GM13976 (cell line): Measurements from ENCODE around the gene ADPRS.

Experiments used
- DNase-seq: peaks from one replicate; pipeline ENCODE4 v3.0.0; 2012; ENCODE audit warnings: low spot score
- CTCF ChIP-seq: IDR thresholded peaks from 2 replicates; pipeline ENCODE4 v1.5.1; 2012; ENCODE audit warnings: borderline replicate concordance, mild to moderate bottlenecking; ENCODE audit not compliant: insufficient read depth; ENCODE audit errors: extremely low read depth, missing control alignments, control extremely low read depth
- in situ Hi-C: fragments of 300-500 bp; cut with MboI; formaldehyde crosslinking; loops from one replicate; pipeline ENCODE4 v1.12.0; 2022; ENCODE audit warnings: low sequenced_read_pairs, mixed read lengths, inconsistent platforms; ENCODE audit not compliant: unreplicated experiment

The ADPRS gene

GRCh38 chr1:36122062-36123030, 33.7 kb downstream of the ADPRS start:
- no peak for TF ChIP-seq CTCF
- in situ Hi-C loops: no loop called here
- DNase-seq: no peak

- TF ChIP-seq CTCF: no peak
- peak; percentile 75 for DNase-seq
- in situ Hi-C loops: no loop called here
Measured at GRCh38 chr1:36123356-36123755, 34.7 kb downstream of the ADPRS start.

GRCh38 chr1:36124404-36125128, 35.9 kb downstream of the ADPRS start:
- no peak for TF ChIP-seq CTCF
- DNase-seq: no peak
- in situ Hi-C loops: no loop called here

- no peak for TF ChIP-seq CTCF
- in situ Hi-C loops: no loop called here
- DNase-seq: no peak
Measured at GRCh38 chr1:36125129-36125991, 36.7 kb downstream of the ADPRS start, which contains the start of gene COL8A2. Gene COL8A2, minus strand, starts transcription at chr1:36125222. Its CDS starts 24,980 bp downstream, at chr1:36100242.

- no peak for TF ChIP-seq CTCF
- no peak for DNase-seq
- in situ Hi-C loops: no loop called here
Measured at GRCh38 chr1:36126005-36126716, 37.5 kb downstream of the ADPRS start.
